SK-N-SH treated with all-trans-retinoic acid at 6 μM for 48 hours (cell line): Measurements from ENCODE around the gene TCEA2.

ENCODE experiments used
- ESRRG ChIP-seq: fragments of 250-450 bp; sonication (Bioruptor Pico); IDR thresholded peaks from 2 replicates; pipeline ENCODE4 v1.6.1; 2021; ENCODE audit warnings: mild to moderate bottlenecking
- PPARA ChIP-seq: fragments of 250-450 bp; sonication (Bioruptor Pico); IDR thresholded peaks from 2 replicates; pipeline ENCODE4 v1.5.0; 2020; ENCODE audit warnings: mild to moderate bottlenecking, borderline replicate concordance
- RARB ChIP-seq: fragments of 250-450 bp; sonication (Bioruptor Pico); IDR thresholded peaks from 2 replicates; pipeline ENCODE4 v1.8.0; 2021; ENCODE audit warnings: mild to moderate bottlenecking, moderate library complexity
- SNAI2 ChIP-seq: fragments of 250-450 bp; sonication (Bioruptor Pico); IDR thresholded peaks from 2 replicates; pipeline ENCODE4 v1.5.0; 2020; ENCODE audit warnings: mild to moderate bottlenecking, moderate library complexity
- TOX ChIP-seq: fragments of 250-450 bp; sonication (Bioruptor Pico); IDR thresholded peaks from 2 replicates; pipeline ENCODE4 v1.8.0; 2021; ENCODE audit warnings: mild to moderate bottlenecking, moderate library complexity, borderline replicate concordance
- ZC3H10 ChIP-seq: fragments of 250-450 bp; sonication (Bioruptor Pico); IDR thresholded peaks from 2 replicates; pipeline ENCODE4 v1.5.1; 2021; ENCODE audit warnings: mild to moderate bottlenecking, moderate library complexity
- ZFP3 ChIP-seq: fragments of 250-450 bp; sonication (Bioruptor Pico); IDR thresholded peaks from 2 replicates; pipeline ENCODE4 v1.5.0; 2020; ENCODE audit warnings: mild to moderate bottlenecking, moderate library complexity
- ZFP30 ChIP-seq: fragments of 450-650 bp; formaldehyde crosslinking; IDR thresholded peaks from 2 replicates; pipeline ENCODE4 v1.5.0; 2022; ENCODE audit warnings: mild to moderate bottlenecking, moderate library complexity
- TF ChIP-seq, protein P1 (sequence below): fragments of 250-450 bp; sonication (Bioruptor Pico); IDR thresholded peaks from 2 replicates; pipeline ENCODE4 v1.8.0; 2020; ENCODE audit warnings: mild to moderate bottlenecking, moderate library complexity, borderline replicate concordance
- TF ChIP-seq, protein P2 (sequence below): fragments of 250-450 bp; sonication (Bioruptor Pico); IDR thresholded peaks from 2 replicates; pipeline ENCODE4 v1.5.1; 2020; ENCODE audit warnings: low read depth, mild to moderate bottlenecking, moderate library complexity
- TF ChIP-seq, protein P3 (sequence below): fragments of 250-450 bp; sonication (Bioruptor Pico); IDR thresholded peaks from 2 replicates; pipeline ENCODE4 v1.5.1; 2021; ENCODE audit warnings: mild to moderate bottlenecking, moderate library complexity
- TF ChIP-seq, protein P4 (sequence below): fragments of 250-450 bp; sonication (Bioruptor Pico); IDR thresholded peaks from 2 replicates; pipeline ENCODE4 v1.8.0; 2021; ENCODE audit warnings: low read depth, mild to moderate bottlenecking, moderate library complexity, borderline replicate concordance
- TF ChIP-seq, protein P5 (sequence below): fragments of 250-450 bp; sonication (Bioruptor Pico); IDR thresholded peaks from 2 replicates; pipeline ENCODE4 v1.5.0; 2020; ENCODE audit warnings: mild to moderate bottlenecking, moderate library complexity

DNA sequence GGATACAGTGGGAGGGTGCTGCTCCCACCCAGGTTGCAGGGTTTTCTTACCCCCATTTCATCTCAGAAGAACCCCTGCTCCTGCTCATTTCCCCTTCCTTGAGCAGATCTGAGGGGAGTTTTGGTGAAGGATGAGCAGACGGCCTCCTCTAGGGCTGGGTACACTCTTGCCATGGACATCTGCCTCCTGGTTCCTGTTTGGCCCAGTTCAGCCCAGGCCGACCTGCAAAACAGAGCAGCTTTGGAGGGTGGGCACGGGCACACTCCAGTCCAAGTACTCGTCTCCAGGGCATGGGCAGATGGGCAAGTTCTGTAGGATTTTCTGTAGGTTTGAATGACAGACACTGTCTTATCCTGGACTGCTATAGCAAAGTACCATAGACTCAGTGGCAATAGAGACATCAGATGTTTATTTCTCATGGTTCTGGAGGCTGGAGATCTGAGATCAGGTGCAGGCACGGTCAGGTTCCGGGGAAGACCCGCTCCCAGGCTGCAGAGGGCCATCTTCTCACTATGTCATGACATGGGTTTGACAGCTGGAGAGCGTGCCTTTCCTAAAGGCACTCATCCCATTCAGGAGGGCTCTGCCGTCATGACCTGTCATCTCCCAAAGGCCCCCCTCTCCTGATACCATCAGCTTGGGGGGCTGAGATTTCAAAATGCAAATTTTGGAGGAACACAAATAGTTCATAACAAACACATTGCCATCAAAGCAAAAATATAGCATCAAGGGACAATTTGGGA lies 38.1 kb downstream of the TCEA2 start:
- TF ChIP-seq ZFP3 (CRISPR knock-in tag) (no peak), ZC3H10 (CRISPR knock-in tag) (no peak), SNAI2 (CRISPR knock-in tag) (no peak), ESRRG (CRISPR knock-in tag) (no peak), RARB (no peak), PPARA (CRISPR knock-in tag) (no peak), TOX (CRISPR knock-in tag) (no peak), ZFP30 (CRISPR knock-in tag) (no peak)
- TF ChIP-seq, protein P1, sequence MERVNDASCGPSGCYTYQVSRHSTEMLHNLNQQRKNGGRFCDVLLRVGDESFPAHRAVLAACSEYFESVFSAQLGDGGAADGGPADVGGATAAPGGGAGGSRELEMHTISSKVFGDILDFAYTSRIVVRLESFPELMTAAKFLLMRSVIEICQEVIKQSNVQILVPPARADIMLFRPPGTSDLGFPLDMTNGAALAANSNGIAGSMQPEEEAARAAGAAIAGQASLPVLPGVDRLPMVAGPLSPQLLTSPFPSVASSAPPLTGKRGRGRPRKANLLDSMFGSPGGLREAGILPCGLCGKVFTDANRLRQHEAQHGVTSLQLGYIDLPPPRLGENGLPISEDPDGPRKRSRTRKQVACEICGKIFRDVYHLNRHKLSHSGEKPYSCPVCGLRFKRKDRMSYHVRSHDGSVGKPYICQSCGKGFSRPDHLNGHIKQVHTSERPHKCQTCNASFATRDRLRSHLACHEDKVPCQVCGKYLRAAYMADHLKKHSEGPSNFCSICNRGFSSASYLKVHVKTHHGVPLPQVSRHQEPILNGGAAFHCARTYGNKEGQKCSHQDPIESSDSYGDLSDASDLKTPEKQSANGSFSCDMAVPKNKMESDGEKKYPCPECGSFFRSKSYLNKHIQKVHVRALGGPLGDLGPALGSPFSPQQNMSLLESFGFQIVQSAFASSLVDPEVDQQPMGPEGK (CRISPR knock-in tag) = no peak
- TF ChIP-seq, protein P2, sequence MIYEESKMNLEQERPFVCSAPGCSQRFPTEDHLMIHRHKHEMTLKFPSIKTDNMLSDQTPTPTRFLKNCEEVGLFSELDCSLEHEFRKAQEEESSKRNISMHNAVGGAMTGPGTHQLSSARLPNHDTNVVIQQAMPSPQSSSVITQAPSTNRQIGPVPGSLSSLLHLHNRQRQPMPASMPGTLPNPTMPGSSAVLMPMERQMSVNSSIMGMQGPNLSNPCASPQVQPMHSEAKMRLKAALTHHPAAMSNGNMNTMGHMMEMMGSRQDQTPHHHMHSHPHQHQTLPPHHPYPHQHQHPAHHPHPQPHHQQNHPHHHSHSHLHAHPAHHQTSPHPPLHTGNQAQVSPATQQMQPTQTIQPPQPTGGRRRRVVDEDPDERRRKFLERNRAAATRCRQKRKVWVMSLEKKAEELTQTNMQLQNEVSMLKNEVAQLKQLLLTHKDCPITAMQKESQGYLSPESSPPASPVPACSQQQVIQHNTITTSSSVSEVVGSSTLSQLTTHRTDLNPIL (CRISPR knock-in tag) = no peak
- TF ChIP-seq, protein P3, sequence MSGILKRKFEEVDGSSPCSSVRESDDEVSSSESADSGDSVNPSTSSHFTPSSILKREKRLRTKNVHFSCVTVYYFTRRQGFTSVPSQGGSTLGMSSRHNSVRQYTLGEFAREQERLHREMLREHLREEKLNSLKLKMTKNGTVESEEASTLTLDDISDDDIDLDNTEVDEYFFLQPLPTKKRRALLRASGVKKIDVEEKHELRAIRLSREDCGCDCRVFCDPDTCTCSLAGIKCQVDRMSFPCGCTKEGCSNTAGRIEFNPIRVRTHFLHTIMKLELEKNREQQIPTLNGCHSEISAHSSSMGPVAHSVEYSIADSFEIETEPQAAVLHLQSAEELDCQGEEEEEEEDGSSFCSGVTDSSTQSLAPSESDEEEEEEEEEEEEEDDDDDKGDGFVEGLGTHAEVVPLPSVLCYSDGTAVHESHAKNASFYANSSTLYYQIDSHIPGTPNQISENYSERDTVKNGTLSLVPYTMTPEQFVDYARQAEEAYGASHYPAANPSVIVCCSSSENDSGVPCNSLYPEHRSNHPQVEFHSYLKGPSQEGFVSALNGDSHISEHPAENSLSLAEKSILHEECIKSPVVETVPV (CRISPR knock-in tag) = no peak
- TF ChIP-seq, protein P4, sequence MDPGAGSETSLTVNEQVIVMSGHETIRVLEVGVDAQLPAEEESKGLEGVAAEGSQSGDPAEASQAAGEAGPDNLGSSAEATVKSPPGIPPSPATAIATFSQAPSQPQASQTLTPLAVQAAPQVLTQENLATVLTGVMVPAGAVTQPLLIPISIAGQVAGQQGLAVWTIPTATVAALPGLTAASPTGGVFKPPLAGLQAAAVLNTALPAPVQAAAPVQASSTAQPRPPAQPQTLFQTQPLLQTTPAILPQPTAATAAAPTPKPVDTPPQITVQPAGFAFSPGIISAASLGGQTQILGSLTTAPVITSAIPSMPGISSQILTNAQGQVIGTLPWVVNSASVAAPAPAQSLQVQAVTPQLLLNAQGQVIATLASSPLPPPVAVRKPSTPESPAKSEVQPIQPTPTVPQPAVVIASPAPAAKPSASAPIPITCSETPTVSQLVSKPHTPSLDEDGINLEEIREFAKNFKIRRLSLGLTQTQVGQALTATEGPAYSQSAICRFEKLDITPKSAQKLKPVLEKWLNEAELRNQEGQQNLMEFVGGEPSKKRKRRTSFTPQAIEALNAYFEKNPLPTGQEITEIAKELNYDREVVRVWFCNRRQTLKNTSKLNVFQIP (CRISPR knock-in tag) = no peak
- TF ChIP-seq, protein P5, sequence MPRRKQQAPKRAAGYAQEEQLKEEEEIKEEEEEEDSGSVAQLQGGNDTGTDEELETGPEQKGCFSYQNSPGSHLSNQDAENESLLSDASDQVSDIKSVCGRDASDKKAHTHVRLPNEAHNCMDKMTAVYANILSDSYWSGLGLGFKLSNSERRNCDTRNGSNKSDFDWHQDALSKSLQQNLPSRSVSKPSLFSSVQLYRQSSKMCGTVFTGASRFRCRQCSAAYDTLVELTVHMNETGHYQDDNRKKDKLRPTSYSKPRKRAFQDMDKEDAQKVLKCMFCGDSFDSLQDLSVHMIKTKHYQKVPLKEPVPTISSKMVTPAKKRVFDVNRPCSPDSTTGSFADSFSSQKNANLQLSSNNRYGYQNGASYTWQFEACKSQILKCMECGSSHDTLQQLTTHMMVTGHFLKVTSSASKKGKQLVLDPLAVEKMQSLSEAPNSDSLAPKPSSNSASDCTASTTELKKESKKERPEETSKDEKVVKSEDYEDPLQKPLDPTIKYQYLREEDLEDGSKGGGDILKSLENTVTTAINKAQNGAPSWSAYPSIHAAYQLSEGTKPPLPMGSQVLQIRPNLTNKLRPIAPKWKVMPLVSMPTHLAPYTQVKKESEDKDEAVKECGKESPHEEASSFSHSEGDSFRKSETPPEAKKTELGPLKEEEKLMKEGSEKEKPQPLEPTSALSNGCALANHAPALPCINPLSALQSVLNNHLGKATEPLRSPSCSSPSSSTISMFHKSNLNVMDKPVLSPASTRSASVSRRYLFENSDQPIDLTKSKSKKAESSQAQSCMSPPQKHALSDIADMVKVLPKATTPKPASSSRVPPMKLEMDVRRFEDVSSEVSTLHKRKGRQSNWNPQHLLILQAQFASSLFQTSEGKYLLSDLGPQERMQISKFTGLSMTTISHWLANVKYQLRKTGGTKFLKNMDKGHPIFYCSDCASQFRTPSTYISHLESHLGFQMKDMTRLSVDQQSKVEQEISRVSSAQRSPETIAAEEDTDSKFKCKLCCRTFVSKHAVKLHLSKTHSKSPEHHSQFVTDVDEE (CRISPR knock-in tag) = no peak
